Epithelial cell of esophagus (primary cell): ENCODE data around the gene SERPINB12.
A peak's percentile ranks its signal among the peaks of the same experiment; 100 is the strongest.

ENCODE experiments used
- DNase-seq: peaks from one replicate; pipeline ENCODE4 v3.0.0; 2010; ENCODE audit warnings: low read depth
- H3K4me3 ChIP-seq: 2 replicates; pipeline ENCODE4 v1.5.1; 2011; ENCODE audit warnings: mild to moderate bottlenecking, low read length, control low read depth
- TF ChIP-seq, protein P1 (sequence below): IDR thresholded peaks from 2 replicates; pipeline ENCODE4 v1.5.1; 2011; ENCODE audit warnings: low read depth, mild to moderate bottlenecking, low read length, control low read depth, inconsistent platforms; ENCODE audit not compliant: insufficient read depth; ENCODE audit errors: missing control alignments

The SERPINB12 gene

DNA sequence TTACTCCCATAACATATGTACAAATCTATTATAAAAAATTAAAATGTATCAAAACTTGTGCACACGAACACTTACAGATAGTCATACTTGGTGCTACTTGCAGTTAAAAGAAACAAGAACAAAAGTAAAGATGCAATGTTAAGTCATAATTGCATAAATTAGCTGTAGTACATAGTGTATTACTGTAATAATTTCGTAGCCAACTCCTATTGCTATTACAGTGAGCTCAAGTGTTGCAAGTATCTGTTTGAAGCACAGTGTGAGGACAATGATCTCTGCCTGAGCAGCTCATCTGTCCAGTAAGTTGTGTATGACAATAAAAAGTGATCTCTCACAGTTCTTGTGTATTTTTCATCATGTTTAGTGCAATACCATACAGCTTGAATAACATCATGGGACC is 37.4 kb downstream of the SERPINB12 start:
- DNase-seq, result no peak
- TF ChIP-seq, protein P1, sequence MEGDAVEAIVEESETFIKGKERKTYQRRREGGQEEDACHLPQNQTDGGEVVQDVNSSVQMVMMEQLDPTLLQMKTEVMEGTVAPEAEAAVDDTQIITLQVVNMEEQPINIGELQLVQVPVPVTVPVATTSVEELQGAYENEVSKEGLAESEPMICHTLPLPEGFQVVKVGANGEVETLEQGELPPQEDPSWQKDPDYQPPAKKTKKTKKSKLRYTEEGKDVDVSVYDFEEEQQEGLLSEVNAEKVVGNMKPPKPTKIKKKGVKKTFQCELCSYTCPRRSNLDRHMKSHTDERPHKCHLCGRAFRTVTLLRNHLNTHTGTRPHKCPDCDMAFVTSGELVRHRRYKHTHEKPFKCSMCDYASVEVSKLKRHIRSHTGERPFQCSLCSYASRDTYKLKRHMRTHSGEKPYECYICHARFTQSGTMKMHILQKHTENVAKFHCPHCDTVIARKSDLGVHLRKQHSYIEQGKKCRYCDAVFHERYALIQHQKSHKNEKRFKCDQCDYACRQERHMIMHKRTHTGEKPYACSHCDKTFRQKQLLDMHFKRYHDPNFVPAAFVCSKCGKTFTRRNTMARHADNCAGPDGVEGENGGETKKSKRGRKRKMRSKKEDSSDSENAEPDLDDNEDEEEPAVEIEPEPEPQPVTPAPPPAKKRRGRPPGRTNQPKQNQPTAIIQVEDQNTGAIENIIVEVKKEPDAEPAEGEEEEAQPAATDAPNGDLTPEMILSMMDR, result no peak
- no peak overlapping the region for H3K4me3 ChIP-seq

DNA sequence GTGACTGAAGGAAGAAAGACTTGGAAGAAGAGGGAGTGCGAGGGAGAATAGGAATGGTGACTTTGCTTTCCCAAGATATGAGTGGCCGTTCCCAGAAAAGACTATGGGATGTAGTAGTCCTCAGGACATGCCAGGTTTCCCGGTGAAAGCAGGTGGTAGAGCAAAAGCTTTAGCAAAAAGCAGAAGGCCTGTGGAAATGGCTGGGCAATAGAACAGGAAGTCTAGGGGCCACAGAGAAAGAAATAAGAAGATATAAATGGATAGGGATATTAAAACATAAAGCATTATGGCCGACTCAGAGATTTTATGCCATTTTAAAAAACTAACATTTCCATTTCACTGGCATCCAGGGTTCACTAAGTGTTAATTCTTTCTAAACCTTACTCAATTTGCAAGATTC is 43.8 kb downstream of the SERPINB12 start:
- TF ChIP-seq, protein P1, result no peak
- no peak for DNase-seq
- H3K4me3 ChIP-seq, result no peak overlapping the region

DNA sequence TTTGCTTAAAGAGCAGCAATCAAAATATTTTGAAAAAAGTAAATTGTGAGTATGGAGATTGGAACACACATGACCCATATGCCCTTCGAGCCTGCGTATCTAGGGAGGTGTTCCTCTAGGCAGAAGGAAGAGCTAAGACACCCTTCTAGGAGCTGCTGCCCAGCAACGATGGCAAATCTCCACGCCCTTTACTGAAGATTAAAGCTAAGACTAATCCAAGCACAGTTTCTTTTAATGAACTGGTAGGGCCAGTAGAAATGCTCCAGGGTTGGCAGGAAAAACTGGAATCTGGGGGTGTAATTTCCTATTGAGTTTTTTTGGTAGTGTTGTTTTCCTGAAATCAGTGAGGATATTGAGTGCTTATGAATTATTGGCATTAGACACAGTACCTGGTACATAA is 44.3 kb downstream of the SERPINB12 start:
- DNase-seq, result peak; percentile 84
- TF ChIP-seq, protein P1, result no peak
- H3K4me3 ChIP-seq, result peak overlapping the region; percentile 65

DNA sequence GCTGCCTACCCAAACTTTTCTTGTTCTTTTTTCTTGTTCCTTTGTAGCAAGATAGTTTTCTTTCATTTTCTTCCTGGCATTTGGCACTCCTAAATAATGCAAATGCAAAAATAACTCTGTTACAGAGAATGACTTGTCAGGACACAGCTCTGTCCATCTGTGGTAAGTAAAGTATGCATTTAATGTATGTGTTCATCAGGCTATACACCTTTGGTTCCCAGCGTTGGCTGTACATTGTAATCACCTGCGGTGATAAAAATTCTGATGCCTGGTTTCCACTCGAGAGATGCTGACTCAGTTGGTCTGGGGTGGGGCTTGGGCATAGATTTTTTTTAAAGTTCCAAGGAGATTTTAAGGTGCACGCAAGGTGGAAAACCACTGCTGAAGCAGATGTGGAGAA is 44.8 kb downstream of the SERPINB12 start, which contains the start of gene SERPINB13:
Gene SERPINB13 (plus strand): TSS at position 378 of the 400 bp plus-strand sequence. CDS start 1,325 bp downstream, outside the sequence.
- H3K4me3 ChIP-seq, result peak within 1 kb of the TSS; percentile 65
- TF ChIP-seq, protein P1, result no peak
- peak; percentile 95 for DNase-seq

DNA sequence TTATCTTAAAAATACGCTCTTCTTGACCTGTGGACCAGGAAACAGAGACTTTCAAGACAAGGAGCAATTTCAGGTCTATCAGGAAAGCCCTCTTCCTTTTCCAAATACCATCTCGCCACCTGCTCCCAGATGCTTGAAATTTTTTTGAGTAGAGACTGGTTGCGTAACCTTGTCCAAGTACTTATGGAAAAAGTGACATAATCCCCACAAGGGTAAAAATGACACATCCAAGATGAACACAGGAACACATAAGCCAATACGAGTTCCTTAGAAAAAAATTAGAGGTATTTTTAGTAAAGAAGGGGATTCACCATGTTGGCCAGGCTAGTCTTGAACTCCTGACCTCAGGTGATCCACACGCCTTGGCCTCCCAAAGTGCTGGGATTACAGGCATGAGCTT is 46.7 kb downstream of the SERPINB12 start:
- peak; percentile 57 for DNase-seq
- TF ChIP-seq, protein P1, result no peak
- H3K4me3 ChIP-seq, result peak overlapping the region; percentile 65

DNA sequence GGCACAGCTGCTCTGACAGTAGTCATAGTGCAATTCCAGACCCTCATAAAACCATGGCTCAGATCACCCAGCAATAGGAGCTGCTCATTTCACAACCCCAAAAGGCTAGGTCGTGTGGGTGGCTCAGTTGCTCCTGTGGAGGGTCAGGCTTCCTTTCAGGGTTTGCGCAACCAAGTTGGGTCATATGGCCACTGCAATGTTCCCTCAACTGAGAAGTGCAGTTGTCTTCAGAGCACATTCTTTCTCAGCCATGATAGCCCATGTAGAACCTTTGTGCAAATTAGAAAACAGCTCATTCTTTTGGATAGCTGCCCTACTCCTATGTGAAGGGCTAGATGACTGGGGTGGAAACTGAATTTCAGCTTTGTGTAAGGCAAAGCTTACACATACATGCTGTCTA is 48.2 kb downstream of the SERPINB12 start:
- TF ChIP-seq, protein P1, result no peak
- H3K4me3 ChIP-seq, result no peak overlapping the region
- DNase-seq, result no peak

DNA sequence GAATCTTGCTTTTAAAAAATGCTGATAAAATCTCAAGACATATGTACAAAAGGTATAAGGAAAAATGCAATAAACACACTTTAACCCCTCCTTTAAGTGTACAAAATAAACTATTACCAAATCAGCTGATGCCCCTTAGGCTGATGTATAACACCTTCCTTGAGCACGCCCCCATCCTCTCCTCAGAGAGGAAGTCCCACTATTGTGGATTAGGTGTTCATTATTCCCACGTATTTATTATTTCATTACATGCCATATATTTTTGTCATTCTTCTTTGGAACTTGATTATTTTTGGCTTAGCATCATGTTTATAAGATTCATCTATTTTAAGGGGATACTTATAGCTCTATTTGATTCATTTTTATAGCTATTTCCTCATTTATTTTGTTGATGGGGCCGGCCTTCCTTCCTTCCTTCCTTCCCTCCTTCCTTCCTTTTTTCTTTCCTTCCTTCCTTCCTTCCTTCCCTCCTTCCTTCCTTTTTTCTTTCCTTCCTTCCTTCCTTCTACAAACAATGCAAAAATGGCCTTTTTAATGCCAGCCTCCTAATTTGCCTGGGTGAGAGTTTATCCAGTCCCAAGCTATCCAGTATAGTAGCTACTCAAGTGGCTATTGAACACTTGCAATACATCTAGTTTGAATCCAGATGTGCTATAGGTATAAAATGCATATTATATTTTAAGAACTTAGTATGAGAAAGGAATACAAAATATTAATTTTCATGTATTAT is 49.0 kb downstream of the SERPINB12 start:
- no peak for DNase-seq
- TF ChIP-seq, protein P1, result no peak
- no peak overlapping the region for H3K4me3 ChIP-seq
